ENCODE measurements around the gene CDC42BPA.
"Not testable (repeated sequence)": the region's sequence is repeated elsewhere in the genome, so short reads cannot be mapped to it uniquely, and the experiment has no call there.

CDC42BPA gene

GRCh38 chr1:227305894-227306626 is 12.2 kb downstream of the CDC42BPA start:
- DNase-seq = no peak

- DNase-seq = no peak
Measured at GRCh38 chr1:227304665-227305064, 13.6 kb downstream of the CDC42BPA start.

- no peak for DNase-seq
Measured at GRCh38 chr1:227303662-227304061, 14.6 kb downstream of the CDC42BPA start.

- no peak for DNase-seq
Measured at GRCh38 chr1:227300682-227301081, 17.6 kb downstream of the CDC42BPA start.

- DNase-seq = no peak
Measured at GRCh38 chr1:227299688-227300087, 18.6 kb downstream of the CDC42BPA start.

GRCh38 chr1:227299241-227299627 is 19.1 kb downstream of the CDC42BPA start:
- DNase-seq = no peak

GRCh38 chr1:227298512-227299240 is 19.6 kb downstream of the CDC42BPA start:
- no peak for DNase-seq

GRCh38 chr1:227297073-227297793 is 21.1 kb downstream of the CDC42BPA start:
- DNase-seq = no peak

- no peak for DNase-seq
Measured at GRCh38 chr1:227295609-227296008, 22.7 kb downstream of the CDC42BPA start.

- DNase-seq = no peak
Measured at GRCh38 chr1:227285745-227286144, 32.5 kb downstream of the CDC42BPA start.

- no peak for DNase-seq
Measured at GRCh38 chr1:227281371-227281770, 36.9 kb downstream of the CDC42BPA start.

- DNase-seq = no peak
Measured at GRCh38 chr1:227280836-227281235, 37.5 kb downstream of the CDC42BPA start.

- not testable (repeated sequence) for DNase-seq
Measured at GRCh38 chr1:227276156-227276693, 42.1 kb downstream of the CDC42BPA start.

- DNase-seq = no peak
Measured at GRCh38 chr1:227273557-227273956, 44.7 kb downstream of the CDC42BPA start.

- DNase-seq = no peak
Measured at GRCh38 chr1:227272428-227272827, 45.9 kb downstream of the CDC42BPA start.

GRCh38 chr1:227270554-227270953 is 47.7 kb downstream of the CDC42BPA start:
- DNase-seq = no peak

- DNase-seq = no peak
Measured at GRCh38 chr1:227268943-227269342, 49.3 kb downstream of the CDC42BPA start.

GRCh38 chr1:227265891-227266290 is 52.4 kb downstream of the CDC42BPA start:
- DNase-seq = no peak

GRCh38 chr1:227263869-227264268 is 54.4 kb downstream of the CDC42BPA start:
- no peak for DNase-seq

GRCh38 chr1:227261501-227261900 is 56.8 kb downstream of the CDC42BPA start:
- DNase-seq = no peak

- DNase-seq = no peak
Measured at GRCh38 chr1:227260433-227260832, 57.9 kb downstream of the CDC42BPA start.

- no peak for DNase-seq
Measured at GRCh38 chr1:227257964-227258363, 60.3 kb downstream of the CDC42BPA start.

- no peak for DNase-seq
Measured at GRCh38 chr1:227255086-227255732, 63.1 kb downstream of the CDC42BPA start.
